Activated T-helper 2 cell treated with anti-CD3 and anti-CD28 coated beads, Interferon-gamma antibody, Interleukin-2, Interleukin-4, amounts not matched to agents 10 μg/mL and 5 μg/mL and 100 μg/mL, durations not matched to agents 14 hours and 24 hours and 36 hours (primary cell): ENCODE measurements around the gene ZNF232. TPM values are rescaled to one million over a fixed set of nuclear protein-coding genes. Genes with fewer than 3 reads are reported as not detected.
"Not testable (repeated sequence)": the region's sequence is repeated elsewhere in the genome, so short reads cannot be mapped to it uniquely, and the experiment has no call there.

ENCODE experiments used
- DNase-seq: peaks from one replicate; pipeline ENCODE4 v3.0.0; 2021; ENCODE audit warnings: low spot score
- H3K27ac Mint-ChIP-seq: one replicate; pipeline ENCODE4 v1.8.0; 2021; ENCODE audit warnings: mixed read lengths
- H3K27me3 Mint-ChIP-seq: one replicate; pipeline ENCODE4 v1.8.0; 2021; ENCODE audit warnings: low read depth, mixed read lengths
- H3K36me3 Mint-ChIP-seq: one replicate; pipeline ENCODE4 v1.8.0; 2021; ENCODE audit warnings: low read depth, mixed read lengths
- H3K4me1 Mint-ChIP-seq: one replicate; pipeline ENCODE4 v1.8.0; 2021; ENCODE audit warnings: low read depth, mixed read lengths
- H3K4me3 Mint-ChIP-seq: one replicate; pipeline ENCODE4 v1.8.0; 2021; ENCODE audit warnings: low read depth, mild to moderate bottlenecking, moderate library complexity, mixed read lengths
- H3K9me3 Mint-ChIP-seq: one replicate; pipeline ENCODE4 v1.8.0; 2021; ENCODE audit warnings: mixed read lengths
- intact Hi-C: fragments of 100-400 bp; cut with micrococcal nuclease; formaldehyde crosslinking; loops from one replicate; pipeline ENCODE4 v1.15.1; 2023
- total RNA-seq: library from RNA; stranded (reverse); gene quantifications from 2 replicates; pipeline ENCODE4 v1.2.3, GENCODE V29; 2022

ZNF232 gene
- total RNA-seq, 1 donor from 2014 or later = 16.5 TPM

DNA sequence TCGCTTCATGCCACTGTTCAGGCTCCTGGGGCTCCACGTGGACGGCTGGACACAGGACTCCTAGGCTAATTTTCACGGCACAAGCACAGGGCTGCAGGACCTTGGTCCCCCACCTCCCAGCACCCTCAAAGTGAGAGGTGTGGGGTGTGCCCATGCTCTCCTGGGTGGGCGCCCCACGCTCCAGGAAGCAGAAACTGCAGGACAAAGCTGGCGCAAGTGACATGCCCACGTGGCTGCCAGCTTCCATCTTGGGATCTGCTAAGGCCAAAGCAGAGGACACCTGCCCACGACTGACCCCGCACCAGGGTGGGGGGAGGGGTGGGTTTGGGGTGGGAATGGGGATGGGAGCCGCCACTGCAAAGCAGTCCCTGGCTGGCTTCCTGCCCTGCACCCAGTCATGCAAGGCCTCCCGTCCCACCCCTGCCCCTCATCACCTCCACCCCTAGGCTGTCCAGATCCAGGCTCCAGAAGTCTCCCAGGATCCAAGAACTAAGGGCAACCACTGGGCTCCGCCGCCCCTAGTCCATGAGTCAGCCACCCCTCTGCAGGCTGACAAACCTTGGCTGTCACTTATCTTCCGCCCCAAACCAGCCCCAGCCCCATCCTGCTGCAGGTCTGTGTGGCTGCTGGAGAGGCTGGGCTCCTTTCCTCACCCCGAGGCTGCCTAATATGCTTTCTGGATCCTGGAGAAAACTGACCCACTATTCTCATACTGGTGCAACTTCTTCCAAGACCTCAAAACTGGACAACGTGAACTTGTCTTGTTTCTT, 15.2 kb upstream of the ZNF232 start:
- intact Hi-C loops = no loop called here
- Mint-ChIP-seq H3K36me3 (no peaks in the 10 kb centered on the region), H3K27me3 (peaks cover 17% of the 10 kb centered on the region), H3K27ac (no peak overlapping the region), H3K9me3 (no peaks in the 10 kb centered on the region), H3K4me3 (no peak overlapping the region), H3K4me1 (no peaks in the 10 kb centered on the region)
- DNase-seq = no peak

DNA sequence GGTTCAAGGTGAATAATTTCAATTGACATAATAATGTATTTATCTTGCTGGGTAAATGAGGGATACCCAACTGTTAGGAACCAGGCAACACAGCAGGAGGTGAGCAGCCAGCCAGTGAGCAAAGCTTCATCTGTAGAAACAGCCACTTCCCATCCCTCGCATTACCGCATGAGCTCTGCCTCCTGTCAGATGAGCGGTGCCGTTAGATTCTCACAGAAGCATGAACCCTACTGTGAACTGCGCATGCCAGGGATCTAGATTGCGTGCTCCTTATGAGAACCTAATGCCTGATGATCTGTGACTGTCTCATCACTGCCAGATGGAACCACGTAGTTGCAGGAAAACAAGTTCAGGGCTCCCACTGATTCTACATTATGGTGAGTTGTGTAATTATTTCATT, 13.2 kb upstream of the ZNF232 start:
- peaks cover 31% of the 10 kb centered on the region for H3K27me3 Mint-ChIP-seq
- H3K36me3 Mint-ChIP-seq, H3K4me1 Mint-ChIP-seq, H3K4me3 Mint-ChIP-seq, H3K9me3 Mint-ChIP-seq, intact Hi-C loops, H3K27ac Mint-ChIP-seq, DNase-seq: not testable (repeated sequence)

DNA sequence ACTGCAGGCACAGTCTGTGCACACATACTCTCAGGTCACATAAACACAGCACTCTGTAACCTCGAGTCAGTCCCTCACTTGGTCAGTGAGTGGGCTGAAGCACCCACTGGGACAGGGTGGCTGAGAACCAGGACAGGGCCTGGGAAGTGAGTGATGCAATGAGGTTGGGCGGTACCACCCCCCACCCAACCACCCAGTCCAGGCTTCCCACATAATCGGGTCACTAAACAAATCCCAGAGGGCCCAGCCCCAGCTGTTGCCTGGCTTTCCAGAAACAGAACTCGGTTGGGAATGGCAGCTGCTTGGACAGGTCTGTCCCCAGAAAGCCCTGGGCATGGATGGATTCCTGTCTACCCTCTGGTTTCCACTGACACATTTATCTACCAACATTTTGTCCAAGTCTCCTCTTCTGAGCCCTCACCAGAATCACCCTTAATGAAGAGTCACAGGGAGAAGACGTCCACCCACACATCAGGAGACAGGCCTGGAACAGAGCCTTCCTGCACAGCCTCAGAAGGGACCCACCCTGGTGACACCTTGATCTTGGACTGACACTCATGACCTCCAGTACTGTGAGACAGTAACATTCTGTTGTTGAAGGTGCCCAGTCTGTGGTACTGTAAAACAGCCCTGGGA, 12.6 kb upstream of the ZNF232 start:
- H3K27ac Mint-ChIP-seq, H3K36me3 Mint-ChIP-seq, H3K9me3 Mint-ChIP-seq, DNase-seq, intact Hi-C loops, H3K4me3 Mint-ChIP-seq, H3K4me1 Mint-ChIP-seq: not testable (repeated sequence)
- H3K27me3 Mint-ChIP-seq = peaks cover 31% of the 10 kb centered on the region

DNA sequence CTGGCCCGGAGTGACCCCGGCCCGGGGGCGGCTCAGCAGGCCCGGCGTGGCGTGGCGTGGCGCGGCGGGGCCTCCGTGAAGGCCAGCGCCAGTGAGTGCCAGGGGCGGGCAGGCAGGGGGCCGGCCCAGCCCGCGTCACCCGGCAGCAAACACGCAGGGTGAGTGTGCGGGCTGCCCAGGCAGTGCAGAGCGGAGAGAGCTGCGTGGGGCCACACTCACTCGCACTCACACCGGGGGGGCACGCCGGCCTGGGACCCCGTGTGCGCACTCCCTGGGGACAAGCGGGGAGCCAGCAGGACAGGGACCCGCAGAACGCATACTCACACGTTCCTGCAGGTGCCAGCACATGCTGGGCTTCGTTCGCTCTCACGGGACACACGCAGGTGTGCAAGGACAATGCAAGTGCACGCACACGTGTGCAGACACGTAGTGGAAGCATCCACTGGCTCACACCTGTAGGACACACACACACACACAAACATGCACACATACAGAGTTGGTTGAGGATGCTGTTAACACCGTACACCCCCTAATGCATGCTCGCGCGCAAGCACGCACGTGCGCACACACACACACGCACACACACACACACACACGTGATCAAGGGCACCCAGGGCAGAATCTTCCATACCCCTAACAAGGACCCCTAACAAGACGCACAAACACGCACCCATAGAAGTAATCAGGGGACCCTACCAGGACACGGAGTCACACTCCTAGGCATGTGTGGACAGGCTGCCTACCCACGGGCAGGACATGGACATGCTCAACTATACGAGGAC, 11.9 kb upstream of the ZNF232 start:
- Mint-ChIP-seq H3K27ac (no peak overlapping the region), H3K4me1 (no peaks in the 10 kb centered on the region), H3K27me3 (peaks cover 36% of the 10 kb centered on the region), H3K36me3 (no peaks in the 10 kb centered on the region), H3K9me3 (no peaks in the 10 kb centered on the region), H3K4me3 (no peak overlapping the region)
- DNase-seq = no peak
- intact Hi-C loops = no loop called here

DNA sequence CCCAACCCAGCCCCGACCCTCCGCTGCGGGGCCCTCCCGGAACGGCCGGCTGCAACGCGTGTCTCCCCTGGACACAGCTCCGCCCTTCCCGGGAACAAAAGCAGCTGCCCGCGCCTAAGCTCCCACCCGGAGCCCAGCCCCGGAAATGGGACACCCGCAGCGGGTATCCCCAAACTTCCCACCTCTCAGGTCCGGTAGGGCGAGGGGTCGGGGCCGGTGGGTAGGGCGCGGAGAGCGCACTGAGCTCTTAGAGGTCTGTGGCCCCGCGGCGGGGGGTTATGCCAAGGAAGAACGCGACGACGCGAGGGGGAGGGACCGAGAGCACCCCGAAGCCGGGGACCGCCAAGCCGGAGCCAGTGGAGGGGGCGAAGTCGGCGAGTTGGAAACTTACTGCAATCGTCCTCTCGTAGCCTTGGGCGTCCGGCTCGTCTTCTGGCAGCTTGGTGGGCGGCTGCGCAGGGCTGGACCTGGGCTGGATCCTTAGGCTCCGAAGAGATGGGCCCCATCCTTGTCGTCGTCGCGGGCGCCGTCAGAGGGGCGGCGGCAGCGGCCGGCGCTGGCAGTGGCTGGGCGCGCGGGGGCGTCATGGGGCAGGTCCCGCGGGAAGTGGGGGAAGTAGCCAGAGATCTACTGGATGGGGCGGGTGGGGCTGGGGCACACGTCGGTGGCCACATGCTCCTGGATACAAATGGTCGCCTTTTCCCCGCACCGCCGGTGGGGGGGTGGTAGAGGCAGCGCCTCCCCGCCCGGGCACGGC, 11.1 kb upstream of the ZNF232 start:
- intact Hi-C loops = no loop called here
- no peak overlapping the region for H3K4me3 Mint-ChIP-seq
- DNase-seq = no peak
- H3K27me3 Mint-ChIP-seq = peaks cover 42% of the 10 kb centered on the region
- no peak overlapping the region for H3K27ac Mint-ChIP-seq
- no peaks in the 10 kb centered on the region for H3K9me3 Mint-ChIP-seq
- H3K4me1 Mint-ChIP-seq = no peaks in the 10 kb centered on the region
- H3K36me3 Mint-ChIP-seq = no peaks in the 10 kb centered on the region

DNA sequence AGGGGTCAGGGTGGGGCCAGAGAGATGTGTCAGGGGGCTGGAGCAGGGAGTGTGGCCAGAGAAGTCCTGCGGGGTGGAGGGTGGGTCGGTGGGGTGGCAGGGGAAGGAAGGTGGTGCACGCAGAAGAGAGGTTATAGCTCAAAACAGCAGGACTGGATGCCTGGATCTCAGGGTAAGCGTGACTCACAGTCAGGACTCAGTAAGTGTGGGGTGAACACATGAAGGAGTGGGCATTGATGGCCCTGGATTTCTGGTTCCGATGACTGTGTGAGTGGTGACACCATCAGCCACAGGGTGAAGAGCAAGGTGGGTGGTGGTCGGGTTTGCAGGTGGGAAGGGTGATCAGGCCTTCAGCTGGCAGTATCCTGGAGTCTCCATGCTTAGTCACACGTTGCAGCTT, 10.4 kb upstream of the ZNF232 start:
- H3K9me3 Mint-ChIP-seq, H3K4me3 Mint-ChIP-seq, intact Hi-C loops, H3K36me3 Mint-ChIP-seq, H3K4me1 Mint-ChIP-seq, H3K27ac Mint-ChIP-seq, DNase-seq: not testable (repeated sequence)
- H3K27me3 Mint-ChIP-seq = peaks cover 47% of the 10 kb centered on the region

DNA sequence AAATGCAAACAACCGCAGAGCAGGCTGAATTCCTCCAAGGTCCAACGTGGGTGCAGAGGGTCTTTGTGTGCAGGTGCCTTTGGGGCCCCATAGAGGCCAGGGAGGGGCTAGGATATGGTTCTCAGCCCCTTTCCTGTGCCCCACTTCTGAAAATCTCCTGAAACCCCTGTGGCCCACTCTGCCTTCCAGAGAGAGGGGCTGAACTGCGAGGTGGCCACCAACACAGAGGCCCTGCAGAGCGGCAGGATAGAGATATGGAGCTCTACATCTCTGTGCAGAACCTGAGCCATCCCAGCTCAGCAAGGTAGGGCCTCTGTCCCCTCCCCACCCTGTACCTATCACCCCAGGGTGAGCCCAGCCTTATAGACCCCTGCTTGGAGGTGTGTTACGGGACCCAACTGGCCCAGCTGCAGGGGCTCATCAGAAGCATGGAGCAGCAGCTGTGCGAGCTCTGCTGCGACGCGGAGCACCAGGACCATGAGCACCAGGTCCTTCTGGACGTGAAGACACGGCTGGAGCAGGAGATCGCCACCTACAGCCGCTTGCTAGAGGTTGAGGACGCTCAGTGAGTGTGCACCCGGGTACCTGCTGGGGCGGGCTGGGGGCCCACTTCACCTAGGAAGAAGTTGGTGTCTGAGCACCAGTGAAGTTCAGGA, 9.6 kb upstream of the ZNF232 start:
- H3K27ac Mint-ChIP-seq = no peak overlapping the region
- H3K9me3 Mint-ChIP-seq = peaks cover 4% of the 10 kb centered on the region
- DNase-seq = no peak
- peaks cover 54% of the 10 kb centered on the region for H3K27me3 Mint-ChIP-seq
- no peak overlapping the region for H3K4me3 Mint-ChIP-seq
- no peaks in the 10 kb centered on the region for H3K4me1 Mint-ChIP-seq
- intact Hi-C loops = no loop called here
- no peaks in the 10 kb centered on the region for H3K36me3 Mint-ChIP-seq

DNA sequence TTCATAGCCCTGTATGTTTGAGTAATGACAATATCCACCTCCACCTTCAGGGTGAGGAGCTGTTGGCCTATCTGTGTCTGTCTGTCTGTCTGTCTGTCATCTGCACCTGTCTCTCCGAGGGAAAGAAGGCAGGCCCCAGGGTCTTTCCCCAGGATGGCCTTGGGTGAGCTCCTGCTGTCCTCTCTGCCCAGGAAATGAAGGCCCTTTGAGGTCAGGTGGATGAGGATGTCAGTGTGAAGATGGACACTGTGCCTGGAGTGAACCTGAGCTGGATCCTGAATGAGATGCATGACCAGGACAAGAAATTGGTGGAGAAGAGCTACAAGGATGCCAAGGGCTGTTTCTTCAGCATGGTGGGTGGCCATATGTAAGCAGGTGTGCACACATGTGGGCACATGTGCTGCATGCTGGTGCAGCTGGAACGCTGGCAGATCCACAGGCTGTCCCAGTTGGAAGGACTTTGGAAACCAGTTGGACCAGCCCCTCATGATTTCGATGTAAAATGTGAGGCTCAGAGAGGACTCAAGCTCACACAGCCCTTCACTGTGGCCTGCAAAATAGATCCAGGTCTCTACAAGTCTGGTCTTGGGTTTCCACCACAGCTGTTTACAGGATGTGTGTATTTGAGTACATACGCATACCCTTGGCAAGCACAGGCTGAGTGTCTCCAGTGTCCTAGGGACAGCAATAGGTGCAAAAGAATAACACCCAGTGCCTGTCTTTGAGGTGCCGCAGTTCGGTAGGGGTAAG, 8.9 kb upstream of the ZNF232 start:
- DNase-seq, intact Hi-C loops, H3K27ac Mint-ChIP-seq, H3K36me3 Mint-ChIP-seq, H3K4me3 Mint-ChIP-seq, H3K4me1 Mint-ChIP-seq, H3K9me3 Mint-ChIP-seq: not testable (repeated sequence)
- peaks cover 56% of the 10 kb centered on the region for H3K27me3 Mint-ChIP-seq

DNA sequence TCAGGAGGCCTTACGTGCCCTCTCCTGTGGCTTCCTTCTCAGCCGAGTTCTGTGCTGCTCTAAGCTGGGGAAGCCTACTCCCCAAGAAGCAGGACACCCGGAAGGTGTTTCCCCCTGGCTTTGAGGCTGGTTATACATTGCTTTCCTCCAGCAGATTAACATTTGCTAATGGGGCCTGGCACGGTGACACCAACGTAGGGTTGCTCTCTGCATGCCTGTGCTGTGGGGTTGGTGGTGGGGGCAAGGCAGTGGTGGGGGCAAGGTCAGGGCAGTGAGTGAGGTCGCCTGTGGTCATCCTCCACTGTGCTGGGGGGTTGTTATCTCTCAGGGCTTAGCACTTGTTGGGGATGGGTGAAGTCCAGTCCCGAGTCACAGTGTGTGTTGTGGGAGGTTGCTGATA, 8.4 kb upstream of the ZNF232 start:
- no peak overlapping the region for H3K4me3 Mint-ChIP-seq
- peaks cover 4% of the 10 kb centered on the region for H3K9me3 Mint-ChIP-seq
- DNase-seq = no peak
- no peak overlapping the region for H3K27ac Mint-ChIP-seq
- intact Hi-C loops = no loop called here
- no peaks in the 10 kb centered on the region for H3K4me1 Mint-ChIP-seq
- peaks cover 60% of the 10 kb centered on the region for H3K27me3 Mint-ChIP-seq
- H3K36me3 Mint-ChIP-seq = peaks cover 5% of the 10 kb centered on the region

DNA sequence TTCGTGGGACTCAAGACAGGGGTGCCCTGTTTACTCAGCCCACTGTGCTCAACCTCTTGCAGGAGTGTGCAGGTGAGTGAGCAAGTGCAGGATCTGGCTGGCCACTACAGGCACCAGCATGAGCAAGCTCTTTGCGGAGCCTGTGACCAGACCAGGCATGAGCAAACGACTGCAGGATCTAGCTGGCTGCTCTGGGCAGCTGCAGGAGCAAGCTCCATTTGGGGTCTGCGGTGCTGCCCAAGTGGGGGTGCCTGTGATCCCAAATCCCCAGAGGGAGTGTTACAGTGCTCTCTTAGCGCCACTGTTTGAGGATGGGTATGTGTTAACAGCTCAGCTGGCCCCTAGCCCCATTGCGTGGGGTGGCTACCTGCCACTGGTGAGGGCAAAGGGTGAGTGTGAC, 6.5 kb upstream of the ZNF232 start:
- no peak overlapping the region for H3K4me3 Mint-ChIP-seq
- H3K27ac Mint-ChIP-seq = no peak overlapping the region
- H3K9me3 Mint-ChIP-seq = peaks cover 7% of the 10 kb centered on the region
- intact Hi-C loops = no loop called here
- H3K27me3 Mint-ChIP-seq = peaks cover 52% of the 10 kb centered on the region
- no peak for DNase-seq
- H3K36me3 Mint-ChIP-seq = peaks cover 21% of the 10 kb centered on the region
- peaks cover 2% of the 10 kb centered on the region for H3K4me1 Mint-ChIP-seq

DNA sequence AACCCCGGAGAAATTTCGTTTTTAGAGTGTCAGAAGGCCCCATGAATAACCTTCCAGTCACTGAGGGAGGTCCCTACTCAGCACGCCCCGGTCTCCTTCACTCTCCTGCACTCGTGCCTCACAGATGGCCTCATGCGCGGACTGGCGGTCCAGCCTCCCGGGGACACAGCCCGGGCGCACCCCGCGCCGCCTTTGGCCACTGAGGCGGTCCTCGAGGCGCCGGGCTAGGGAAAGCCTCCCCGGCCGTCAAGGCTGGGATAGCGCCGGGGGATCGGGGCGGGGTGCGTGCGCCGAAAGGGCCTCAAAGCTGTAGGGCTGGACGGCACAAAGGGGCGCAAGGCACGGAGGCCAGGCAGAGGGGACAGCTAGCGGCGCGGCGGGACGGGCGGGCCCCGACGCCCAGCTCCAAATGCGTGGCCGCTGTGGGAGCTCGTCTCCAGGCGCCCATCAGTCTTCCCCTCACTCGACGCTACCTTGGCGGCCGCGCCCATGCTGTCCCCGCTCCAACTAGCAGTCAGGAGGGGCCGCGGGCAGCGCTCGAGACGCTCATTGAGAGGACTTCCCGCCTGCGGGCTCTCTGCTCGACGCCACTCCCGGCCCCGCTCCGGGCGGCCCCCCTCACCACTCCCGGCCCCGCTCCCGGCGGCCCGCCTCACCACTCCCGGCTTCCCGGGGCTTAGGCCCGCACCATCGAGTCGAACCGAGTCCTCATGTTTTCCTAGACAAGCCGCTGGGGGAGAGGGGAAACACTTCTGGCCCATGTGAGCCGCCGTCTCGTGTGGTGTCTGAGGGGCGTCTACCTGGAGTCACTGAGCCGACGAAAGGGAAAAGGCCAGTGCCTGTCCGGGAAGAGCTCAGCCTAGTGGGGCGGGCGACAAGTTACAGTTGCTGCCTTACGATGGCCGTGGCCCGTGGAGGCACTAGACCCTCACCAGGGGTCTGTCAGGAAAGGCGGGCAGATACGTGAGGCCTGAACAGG, 4.3 kb upstream of the ZNF232 start, which contains the start of gene USP6:
TSS of gene USP6 (plus strand) at position 360 of the 979 bp plus-strand sequence. CDS start 14,336 bp downstream, outside the sequence.
- DNase-seq = no peak
- no peak within 1 kb of the TSS for H3K4me3 Mint-ChIP-seq
- intact Hi-C loops = no loop called here
- H3K9me3 Mint-ChIP-seq = peaks cover 9% of the 10 kb centered on the region
- H3K27me3 Mint-ChIP-seq = peaks cover 41% of the 10 kb centered on the region
- peaks cover 36% of the 10 kb centered on the region for H3K36me3 Mint-ChIP-seq
- H3K27ac Mint-ChIP-seq = no peak within 1 kb of the TSS
- H3K4me1 Mint-ChIP-seq = peaks cover 10% of the 10 kb centered on the region
